Activated B cell treated with CpG ODN at 0.5 μM for 24 hours (primary cell): Measurements from ENCODE around the gene CIZ1. TPM values are rescaled to one million over a fixed set of nuclear protein-coding genes. Genes with fewer than 3 reads are reported as not detected.

Source experiments
- ATAC-seq: fragments of 200-7000 bp; cut with Tn5 transposase; one replicate; pipeline ENCODE4 v1.10.0; 2021; ENCODE audit warnings: low read depth, mild to moderate bottlenecking, moderate library complexity
- CTCF ChIA-PET: fragments of 350-600 bp; sonication (Branson Sonifier 250); formaldehyde crosslinking; loops from one replicate; lab custom pipeline; 2021; ENCODE audit warnings: antibody characterized with exemption; lab: Charles Lee
- POLR2A ChIA-PET: fragments of 350-600 bp; sonication (Branson Sonifier 250); formaldehyde crosslinking; loops from one replicate; lab custom pipeline; 2021; ENCODE audit warnings: antibody characterized with exemption; lab: Charles Lee
- DNase-seq: peaks from one replicate; pipeline ENCODE4 v3.0.0; 2022
- H3K27ac Mint-ChIP-seq: one replicate; pipeline ENCODE4 v1.8.0; 2020; ENCODE audit warnings: mixed read lengths
- H3K27me3 Mint-ChIP-seq: one replicate; pipeline ENCODE4 v1.8.0; 2021; ENCODE audit warnings: mixed read lengths
- H3K36me3 Mint-ChIP-seq: one replicate; pipeline ENCODE4 v1.8.0; 2021; ENCODE audit warnings: low read depth, mixed read lengths
- H3K4me1 Mint-ChIP-seq: one replicate; pipeline ENCODE4 v1.8.0; 2021; ENCODE audit warnings: mixed read lengths
- H3K4me3 Mint-ChIP-seq: one replicate; pipeline ENCODE4 v1.8.0; 2020; ENCODE audit warnings: mild to moderate bottlenecking, mixed read lengths
- H3K9me3 Mint-ChIP-seq: one replicate; pipeline ENCODE4 v1.8.0; 2020; ENCODE audit warnings: mixed read lengths
- intact Hi-C: fragments of 100-400 bp; cut with micrococcal nuclease; formaldehyde crosslinking; loops from one replicate; pipeline ENCODE4 v1.15.1; 2024
- total RNA-seq: library from RNA; stranded (reverse); gene quantifications from 2 replicates; pipeline ENCODE4 v1.2.3, GENCODE V29; 2022
- TF ChIP-seq, protein P1 (sequence below): fragments of 200-600 bp; IDR thresholded peaks from one replicate; pipeline ENCODE4 v1.8.0; 2022; ENCODE audit warnings: antibody characterized with exemption, mild to moderate bottlenecking

The CIZ1 gene
- total RNA-seq, 1 donor from 2014 or later = 142 TPM

DNA sequence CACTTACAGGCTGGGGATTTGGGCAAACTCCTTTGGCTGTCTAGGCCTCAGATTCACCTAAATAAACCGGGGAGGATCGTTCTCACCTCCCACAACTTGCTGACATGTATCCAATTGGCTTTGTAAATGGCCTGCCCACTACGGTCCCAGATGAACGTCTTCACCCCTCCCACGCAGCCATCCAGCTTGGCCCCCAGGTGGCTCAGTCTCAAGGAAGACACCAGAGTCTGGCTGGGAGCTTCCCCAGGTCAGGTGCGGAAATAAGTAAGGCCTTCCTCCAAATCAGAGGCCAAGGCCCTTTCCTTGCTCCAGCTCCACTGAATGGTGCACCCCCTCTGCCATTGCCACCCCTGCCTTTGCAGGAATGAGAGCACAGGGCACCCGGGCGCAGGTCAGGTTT lies 11.4 kb downstream of the CIZ1 start:
- intact Hi-C loops = no loop called here

GRCh38 chr9:128178806-128179431 lies 12.5 kb downstream of the CIZ1 start:
- ATAC-seq (no peak), DNase-seq (no peak)
- Mint-ChIP-seq H3K4me1 (no peaks in the 10 kb centered on the region), H3K4me3 (no peak overlapping the region), H3K9me3 (no peaks in the 10 kb centered on the region), H3K27me3 (no peaks in the 10 kb centered on the region), H3K36me3 (peaks cover 73% of the 10 kb centered on the region), H3K27ac (no peak overlapping the region)
- TF ChIP-seq, protein P1, sequence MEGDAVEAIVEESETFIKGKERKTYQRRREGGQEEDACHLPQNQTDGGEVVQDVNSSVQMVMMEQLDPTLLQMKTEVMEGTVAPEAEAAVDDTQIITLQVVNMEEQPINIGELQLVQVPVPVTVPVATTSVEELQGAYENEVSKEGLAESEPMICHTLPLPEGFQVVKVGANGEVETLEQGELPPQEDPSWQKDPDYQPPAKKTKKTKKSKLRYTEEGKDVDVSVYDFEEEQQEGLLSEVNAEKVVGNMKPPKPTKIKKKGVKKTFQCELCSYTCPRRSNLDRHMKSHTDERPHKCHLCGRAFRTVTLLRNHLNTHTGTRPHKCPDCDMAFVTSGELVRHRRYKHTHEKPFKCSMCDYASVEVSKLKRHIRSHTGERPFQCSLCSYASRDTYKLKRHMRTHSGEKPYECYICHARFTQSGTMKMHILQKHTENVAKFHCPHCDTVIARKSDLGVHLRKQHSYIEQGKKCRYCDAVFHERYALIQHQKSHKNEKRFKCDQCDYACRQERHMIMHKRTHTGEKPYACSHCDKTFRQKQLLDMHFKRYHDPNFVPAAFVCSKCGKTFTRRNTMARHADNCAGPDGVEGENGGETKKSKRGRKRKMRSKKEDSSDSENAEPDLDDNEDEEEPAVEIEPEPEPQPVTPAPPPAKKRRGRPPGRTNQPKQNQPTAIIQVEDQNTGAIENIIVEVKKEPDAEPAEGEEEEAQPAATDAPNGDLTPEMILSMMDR = no peak
- intact Hi-C loops = no loop called here
- CTCF ChIA-PET = no interaction called here
- POLR2A ChIA-PET = no interaction called here

More for the DNA sequence above, 11.4 kb downstream of the CIZ1 start:
- Mint-ChIP-seq H3K9me3 (no peaks in the 10 kb centered on the region), H3K27me3 (no peaks in the 10 kb centered on the region), H3K4me1 (no peaks in the 10 kb centered on the region), H3K36me3 (peaks cover 67% of the 10 kb centered on the region), H3K27ac (no peak overlapping the region), H3K4me3 (no peak overlapping the region)
- ChIA-PET CTCF (no interaction called here), POLR2A (no interaction called here)
- TF ChIP-seq, protein P1 = no peak
- no peak for ATAC-seq
- DNase-seq = no peak

- H3K27ac Mint-ChIP-seq = no peak overlapping the region
- intact Hi-C loops = no loop called here
- ChIA-PET CTCF (no interaction called here), POLR2A (no interaction called here)
- H3K36me3 Mint-ChIP-seq = peaks cover 65% of the 10 kb centered on the region
- DNase-seq = no peak
- H3K27me3 Mint-ChIP-seq = no peaks in the 10 kb centered on the region
- no peak for ATAC-seq
- H3K4me1 Mint-ChIP-seq = no peaks in the 10 kb centered on the region
- TF ChIP-seq, protein P1 = no peak
- H3K9me3 Mint-ChIP-seq = no peaks in the 10 kb centered on the region
- H3K4me3 Mint-ChIP-seq = no peak overlapping the region
Measured at GRCh38 chr9:128175726-128176125, 15.6 kb downstream of the CIZ1 start.

GRCh38 chr9:128175102-128175563 lies 16.2 kb downstream of the CIZ1 start:
- ATAC-seq = no peak
- intact Hi-C loops = no loop called here
- CTCF ChIA-PET = no interaction called here
- Mint-ChIP-seq H3K27me3 (no peaks in the 10 kb centered on the region), H3K27ac (no peak overlapping the region), H3K9me3 (no peaks in the 10 kb centered on the region), H3K36me3 (peaks cover 62% of the 10 kb centered on the region), H3K4me3 (no peak overlapping the region), H3K4me1 (no peaks in the 10 kb centered on the region)
- POLR2A ChIA-PET = interaction anchor here (0.6 kb wide), 1 partner anchor 117 kb away, joined by 4 read pairs; no protein-coding TSS in a partner anchor
- TF ChIP-seq, protein P1 = no peak
- no peak for DNase-seq

DNA sequence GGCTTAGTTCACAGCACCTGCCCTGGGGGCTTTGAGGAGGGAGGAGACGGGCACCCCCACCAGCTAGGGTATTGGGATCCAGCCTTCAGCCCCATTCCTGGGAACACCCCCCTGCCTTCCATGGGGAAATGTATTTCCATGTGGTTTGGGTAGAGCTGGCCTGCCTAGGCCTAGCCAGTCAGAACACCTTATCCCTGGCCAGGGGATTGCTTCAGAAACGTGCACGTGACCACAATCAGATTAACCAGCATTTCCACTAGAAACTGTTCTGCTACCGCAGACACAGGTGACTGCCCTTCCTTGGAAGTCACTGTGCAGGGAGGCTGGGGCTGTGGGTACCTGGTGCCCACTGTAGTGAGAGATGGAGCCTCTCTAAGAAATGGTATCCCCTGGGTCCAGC lies 17.3 kb downstream of the CIZ1 start:
- intact Hi-C loops = no loop called here
- peaks cover 62% of the 10 kb centered on the region for H3K36me3 Mint-ChIP-seq
- DNase-seq (no peak), ATAC-seq (no peak)
- H3K9me3 Mint-ChIP-seq = no peaks in the 10 kb centered on the region
- TF ChIP-seq, protein P1 = no peak
- no peaks in the 10 kb centered on the region for H3K27me3 Mint-ChIP-seq
- no peak overlapping the region for H3K4me3 Mint-ChIP-seq
- no peaks in the 10 kb centered on the region for H3K4me1 Mint-ChIP-seq
- no peak overlapping the region for H3K27ac Mint-ChIP-seq
- POLR2A ChIA-PET = interaction anchor here (0.6 kb wide), 1 partner anchor 64 kb away, joined by 5 read pairs; no protein-coding TSS in a partner anchor
- CTCF ChIA-PET = no interaction called here
